WI38 (cell line): ENCODE data around the gene CELF4.

Source experiments
- H3K4me3 ChIP-seq: 2 replicates; pipeline ENCODE4 v1.5.1; 2011; ENCODE audit warnings: low read depth, mild to moderate bottlenecking, control low read depth, low read length
- TF ChIP-seq, protein P1 (sequence below): IDR thresholded peaks from 2 replicates; pipeline ENCODE4 v1.5.1; 2012; ENCODE audit warnings: low read depth, mild to moderate bottlenecking, control low read depth, low read length

Gene CELF4

DNA sequence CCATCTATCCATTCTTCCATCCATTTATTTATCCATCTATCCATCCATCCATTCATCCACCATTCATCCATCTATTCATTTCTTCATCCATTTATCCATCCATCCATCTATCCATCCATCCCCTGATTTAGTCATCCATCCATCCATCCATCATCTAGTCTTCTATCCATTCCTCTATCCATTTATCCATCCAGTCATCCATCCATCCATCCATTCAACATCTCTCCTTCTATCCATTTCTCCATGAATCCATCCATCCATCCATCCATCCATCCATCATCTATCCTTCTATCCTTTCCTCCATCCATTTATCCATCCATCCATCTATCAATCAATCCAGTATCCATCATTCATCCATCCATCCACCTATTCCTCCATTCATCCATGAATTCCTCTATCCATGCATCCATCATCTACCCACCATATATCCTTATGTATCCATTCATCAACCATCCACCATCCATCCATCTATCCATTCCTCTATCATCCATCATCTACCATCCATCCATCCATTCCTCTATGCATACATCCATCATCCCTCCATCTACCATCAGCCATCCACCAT is 185.0 kb downstream of the CELF4 start:
- TF ChIP-seq, protein P1, sequence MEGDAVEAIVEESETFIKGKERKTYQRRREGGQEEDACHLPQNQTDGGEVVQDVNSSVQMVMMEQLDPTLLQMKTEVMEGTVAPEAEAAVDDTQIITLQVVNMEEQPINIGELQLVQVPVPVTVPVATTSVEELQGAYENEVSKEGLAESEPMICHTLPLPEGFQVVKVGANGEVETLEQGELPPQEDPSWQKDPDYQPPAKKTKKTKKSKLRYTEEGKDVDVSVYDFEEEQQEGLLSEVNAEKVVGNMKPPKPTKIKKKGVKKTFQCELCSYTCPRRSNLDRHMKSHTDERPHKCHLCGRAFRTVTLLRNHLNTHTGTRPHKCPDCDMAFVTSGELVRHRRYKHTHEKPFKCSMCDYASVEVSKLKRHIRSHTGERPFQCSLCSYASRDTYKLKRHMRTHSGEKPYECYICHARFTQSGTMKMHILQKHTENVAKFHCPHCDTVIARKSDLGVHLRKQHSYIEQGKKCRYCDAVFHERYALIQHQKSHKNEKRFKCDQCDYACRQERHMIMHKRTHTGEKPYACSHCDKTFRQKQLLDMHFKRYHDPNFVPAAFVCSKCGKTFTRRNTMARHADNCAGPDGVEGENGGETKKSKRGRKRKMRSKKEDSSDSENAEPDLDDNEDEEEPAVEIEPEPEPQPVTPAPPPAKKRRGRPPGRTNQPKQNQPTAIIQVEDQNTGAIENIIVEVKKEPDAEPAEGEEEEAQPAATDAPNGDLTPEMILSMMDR = no peak
- H3K4me3 ChIP-seq = no peak overlapping the region

DNA sequence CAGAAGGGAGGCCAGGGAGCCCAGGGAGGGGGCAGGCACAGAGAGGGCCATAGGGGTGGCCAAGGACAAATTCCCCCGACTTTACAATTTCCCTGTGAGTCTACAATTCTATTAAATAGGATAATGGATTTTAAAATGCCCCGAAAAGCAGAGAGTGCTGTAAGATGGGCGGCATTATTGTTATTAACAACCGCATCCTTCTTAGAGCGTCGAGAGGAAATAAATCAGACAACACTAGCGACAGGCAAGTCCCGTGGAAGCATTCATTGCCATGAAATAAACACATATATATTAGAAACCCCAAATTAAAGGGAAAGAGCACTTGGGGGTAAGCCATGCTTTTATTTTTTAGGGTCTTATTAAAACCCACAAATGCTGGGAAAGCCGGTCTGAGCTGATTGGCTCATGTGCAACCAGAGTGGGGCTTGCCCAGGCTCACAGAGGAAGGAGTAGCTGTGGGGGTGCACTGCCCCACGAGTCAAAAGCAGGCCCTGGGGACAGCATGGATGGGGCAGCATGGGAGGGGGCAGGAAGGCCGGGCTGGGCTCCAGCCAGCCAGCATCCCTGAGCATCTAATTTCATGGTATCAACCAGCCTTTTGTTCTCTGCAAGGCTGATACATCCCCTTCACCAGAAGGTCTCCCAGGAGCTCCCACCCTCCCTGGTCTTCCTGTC is 187.1 kb downstream of the CELF4 start:
- no peak overlapping the region for H3K4me3 ChIP-seq
- TF ChIP-seq, protein P1 = no peak

DNA sequence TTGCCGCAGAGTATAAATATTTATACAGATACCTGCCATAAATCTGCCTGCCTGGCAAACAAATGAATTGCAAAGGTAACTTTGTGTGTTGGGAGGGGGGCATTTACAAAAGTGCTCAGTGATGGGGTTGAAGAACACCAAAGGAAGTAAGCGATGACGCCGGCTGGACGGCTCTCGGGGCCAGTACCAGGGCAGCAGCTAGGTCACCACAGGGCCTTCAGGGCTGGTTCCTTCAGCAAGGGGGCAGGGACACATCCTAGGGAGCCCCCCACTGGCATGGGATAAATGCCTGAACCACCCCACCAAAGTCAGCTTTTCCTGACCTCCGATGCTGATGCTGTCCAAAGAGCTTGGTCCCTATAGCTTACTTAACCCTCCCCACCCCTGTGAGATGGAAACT is 190.4 kb downstream of the CELF4 start:
- no peak overlapping the region for H3K4me3 ChIP-seq
- TF ChIP-seq, protein P1 = no peak

DNA sequence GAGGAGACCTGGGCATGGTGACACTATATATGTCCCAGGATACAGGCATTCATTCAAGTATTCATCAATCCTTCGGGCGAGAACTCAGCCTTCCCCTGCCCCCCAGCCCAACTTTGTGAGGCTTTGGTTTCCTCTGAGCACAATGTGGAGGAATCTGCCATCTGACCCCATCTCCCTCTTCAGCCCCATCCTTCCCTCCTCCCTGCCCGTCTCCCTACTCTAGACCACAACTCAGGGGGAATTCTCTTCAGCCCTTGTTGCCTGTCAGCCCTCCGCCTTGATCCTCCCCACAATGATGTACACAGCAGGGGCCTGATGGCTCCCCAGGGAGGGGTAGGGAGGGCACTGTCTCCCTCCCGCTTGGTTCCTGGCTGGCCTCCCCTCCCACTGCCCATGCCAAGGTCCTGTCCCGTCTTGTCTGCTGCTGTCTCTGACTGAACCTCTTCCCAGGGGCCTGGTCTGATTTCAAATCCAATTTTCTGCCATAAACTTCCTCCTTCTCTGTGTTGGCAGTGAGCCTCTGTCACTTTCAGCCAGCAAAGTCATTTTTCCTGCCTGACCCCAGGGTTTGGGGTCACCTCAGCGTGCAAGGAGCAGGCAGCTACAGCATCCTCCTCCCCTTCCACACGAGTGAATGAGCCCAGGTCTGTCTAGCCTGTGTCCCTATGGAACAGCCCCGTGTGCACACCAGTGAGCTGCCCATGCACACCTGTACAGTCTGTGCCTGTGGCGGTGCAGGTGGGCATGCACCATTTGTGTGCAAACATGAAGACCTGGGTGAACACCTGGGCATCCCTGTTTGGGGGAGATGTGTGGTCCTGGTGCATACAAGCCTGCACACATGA is 197.3 kb downstream of the CELF4 start:
- no peak overlapping the region for H3K4me3 ChIP-seq
- TF ChIP-seq, protein P1 = no peak

DNA sequence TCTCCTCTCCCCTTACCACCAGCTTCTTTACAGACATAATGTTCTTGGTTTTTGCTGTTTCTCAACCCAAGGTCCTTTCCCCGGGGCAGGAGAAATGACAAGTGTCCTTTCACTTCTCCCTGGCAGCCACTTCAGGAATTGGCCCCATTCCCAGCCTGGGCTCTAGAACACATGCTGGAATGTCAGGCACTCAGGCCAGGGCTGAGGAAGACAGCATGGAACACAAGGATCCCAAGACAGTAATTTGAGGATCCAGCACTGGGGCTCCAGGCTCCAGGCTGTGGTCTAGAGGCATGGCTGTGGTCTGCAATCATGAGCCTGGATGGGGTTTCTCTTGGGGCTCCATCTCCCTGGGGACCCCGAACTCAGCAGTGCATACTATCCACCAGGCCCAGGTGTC is 201.4 kb downstream of the CELF4 start:
- H3K4me3 ChIP-seq = no peak overlapping the region
- TF ChIP-seq, protein P1 = no peak

DNA sequence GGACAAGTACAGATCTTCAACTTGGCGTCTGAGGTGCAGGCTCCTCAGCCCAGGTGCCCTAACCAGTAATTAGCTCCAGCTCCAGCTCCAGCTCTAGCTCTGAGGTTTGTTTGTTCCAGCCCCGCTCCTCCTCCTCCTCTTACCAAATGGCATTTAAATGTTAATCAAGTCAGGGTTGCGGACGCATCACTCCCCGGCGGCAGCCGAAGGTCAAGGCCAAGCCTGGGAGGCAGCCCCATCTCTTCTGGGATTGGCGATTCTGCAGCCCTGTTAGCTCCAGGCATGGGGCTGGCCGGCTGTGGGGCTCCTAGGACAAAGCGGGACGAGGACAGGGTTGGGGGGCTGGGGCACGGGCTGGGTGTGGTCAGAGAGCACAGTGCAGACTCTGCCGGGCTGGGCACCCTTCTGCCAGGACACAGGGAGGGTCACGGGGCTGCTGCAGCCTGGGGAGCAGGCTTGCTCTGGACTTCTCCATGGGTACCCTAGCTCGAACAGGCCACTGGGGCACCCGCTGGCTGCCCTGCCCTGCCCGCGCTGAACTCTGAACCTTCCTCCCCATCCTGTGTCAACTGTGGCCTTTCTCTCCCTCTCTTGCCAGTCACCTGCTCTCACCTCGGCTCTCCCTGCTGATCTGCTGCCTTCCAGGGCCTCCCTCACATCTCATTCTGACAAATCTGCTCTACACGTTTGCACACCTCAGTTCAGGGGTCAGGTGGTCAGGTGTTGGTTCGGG is 203.3 kb downstream of the CELF4 start:
- TF ChIP-seq, protein P1 = no peak
- no peak overlapping the region for H3K4me3 ChIP-seq
